Panc1 (cell line): ENCODE results near the gene DDC. TPM values are rescaled to one million over a fixed set of nuclear protein-coding genes. Genes with fewer than 3 reads are reported as not detected.
"Not testable (repeated sequence)": the region's sequence is repeated elsewhere in the genome, so short reads cannot be mapped to it uniquely, and the experiment has no call there.

Source experiments
- ATAC-seq: fragments of 200-7000 bp; cut with Tn5 transposase; 2 replicates; pipeline ENCODE4 v1.9.1; 2020; ENCODE audit warnings: mild to moderate bottlenecking, moderate library complexity
- BruUV-seq: library from RNA; stranded (reverse); fragments of 400-500 nt; replicated peaks from 2 replicates; lab custom pipeline; 2021; lab: Mats Ljungman, UMichigan
- CTCF ChIA-PET: fragments of 300-600 bp; sonication (Branson Sonifier 250); formaldehyde crosslinking; loops from one replicate; lab custom pipeline; 2022; ENCODE audit warnings: antibody characterized with exemption; lab: Charles Lee
- POLR2A ChIA-PET: fragments of 300-600 bp; sonication (Branson Sonifier 250); formaldehyde crosslinking; loops from one replicate; lab custom pipeline; 2022; ENCODE audit warnings: antibody characterized with exemption; lab: Charles Lee
- DNase-seq: peaks from one replicate; pipeline ENCODE4 v3.0.0-alpha.2; 2010; ENCODE audit warnings: low read depth, low spot score
- H3K27ac ChIP-seq: 2 replicates; pipeline ENCODE4 v1.5.1; 2011; ENCODE audit warnings: mild to moderate bottlenecking, low read length, inconsistent platforms
- H3K27me3 ChIP-seq: fragments of 200-500 bp; sonication (Bioruptor generic); 2 replicates; pipeline ENCODE4 v1.6.0; 2014; ENCODE audit warnings: low read length, inconsistent platforms; ENCODE audit not compliant: control insufficient read depth, insufficient read depth
- H3K36me3 ChIP-seq: fragments of 200-500 bp; sonication (Bioruptor generic); 2 replicates; pipeline ENCODE4 v1.5.1; 2014; ENCODE audit warnings: inconsistent platforms, mild to moderate bottlenecking, low read length, moderate library complexity; ENCODE audit not compliant: control insufficient read depth, insufficient read depth
- H3K4me1 ChIP-seq: 2 replicates; pipeline ENCODE4 v1.5.1; 2011; ENCODE audit warnings: inconsistent platforms, mild to moderate bottlenecking, low read length, moderate library complexity; ENCODE audit not compliant: control insufficient read depth, insufficient read depth
- H3K4me3 ChIP-seq, 2 experiments: 2 replicates each; pipeline ENCODE4 v1.5.1; 2011 to 2012; ENCODE audit warnings: low read depth in 2 of 2, low read length in 2 of 2, mild to moderate bottlenecking in 2 of 2, inconsistent platforms in 1 of 2, moderate library complexity in 1 of 2
- H3K9me3 ChIP-seq: fragments of 200-500 bp; sonication (Bioruptor generic); 2 replicates; pipeline ENCODE4 v1.5.1; 2014; ENCODE audit warnings: low read depth, mild to moderate bottlenecking, inconsistent platforms, low read length, moderate library complexity; ENCODE audit not compliant: control insufficient read depth, insufficient read depth
- CTCF ChIP-seq: fragments of 450-650 bp; IDR thresholded peaks from 2 replicates; pipeline ENCODE4 v1.5.1; 2017; ENCODE audit warnings: mild to moderate bottlenecking
- POLR2AphosphoS5 ChIP-seq: IDR thresholded peaks from 2 replicates; pipeline ENCODE4 v1.6.1; 2012; ENCODE audit warnings: mild to moderate bottlenecking, low read depth, low read length, moderate library complexity
- REST ChIP-seq, 2 experiments: IDR thresholded peaks; 2 replicates each; pipeline ENCODE4 v1.6.1; 2011 to 2012; ENCODE audit warnings: low read depth in 2 of 2, control low read depth in 1 of 2, low read length in 1 of 2, mild to moderate bottlenecking in 1 of 2, moderate library complexity in 1 of 2; ENCODE audit not compliant: insufficient read depth in 1 of 2
- SIN3A ChIP-seq: IDR thresholded peaks from 2 replicates; pipeline ENCODE4 v1.6.1; 2012; ENCODE audit warnings: low read depth, mild to moderate bottlenecking, low read length, moderate library complexity, borderline replicate concordance; ENCODE audit not compliant: insufficient read depth
- TCF7L2 ChIP-seq: IDR thresholded peaks from 2 replicates; pipeline ENCODE4 v1.6.1; 2011; ENCODE audit warnings: mild to moderate bottlenecking, low read depth, low read length, inconsistent platforms
- in situ Hi-C: cut with HindIII; loops from 2 replicates; pipeline ENCODE4 v1.10.0; 2016; ENCODE audit warnings: low sequenced_read_pairs, low pct_unique_long_range_greater_than_20kb
- intact Hi-C: fragments of 100-400 bp; cut with micrococcal nuclease; formaldehyde crosslinking; loops from one replicate; pipeline ENCODE4 v1.10.0; 2022; ENCODE audit not compliant: unreplicated experiment
- total RNA-seq: library from RNA; stranded (reverse); gene quantifications from one replicate; pipeline ENCODE4 v1.2.1, GENCODE V29; 2021; ENCODE audit not compliant: unreplicated experiment

DDC gene
- total RNA-seq, 1 experiment from 2014 or later: not detected

DNA sequence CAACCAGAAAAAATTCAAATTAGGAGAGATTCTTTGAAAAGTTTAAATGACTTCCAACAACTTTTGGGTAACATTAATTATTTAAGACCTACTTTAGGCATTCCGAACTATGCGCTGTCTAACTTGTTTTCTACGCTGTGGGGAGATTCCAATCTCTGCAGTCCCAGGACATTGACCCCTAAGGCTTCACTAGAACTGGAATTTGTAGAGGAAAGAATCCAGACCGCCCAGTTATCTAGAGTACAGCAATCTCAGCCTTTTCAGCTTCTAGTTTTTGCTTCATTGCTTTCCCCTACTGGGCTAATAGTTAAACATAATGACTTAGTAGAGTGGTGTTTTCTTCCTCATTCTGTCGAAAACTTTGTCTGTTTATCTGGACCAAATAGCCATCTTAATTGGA, 14.9 kb upstream of the DDC start:
- no peak for TF ChIP-seq SIN3A
- no peak for TF ChIP-seq CTCF
- no peak for TF ChIP-seq POLR2AphosphoS5
- no peak for TF ChIP-seq REST (IDR thresholded peaks at IDR 0.05; ENCODE audit: insufficient read depth in 1 of 2, low read depth in 2 of 2, low read length in 1 of 2)
- no peak for TF ChIP-seq TCF7L2
- Histone ChIP-seq H3K36me3 (no peaks in the 10 kb centered on the region), H3K27me3 (peaks cover 4% of the 10 kb centered on the region; the same call in 1 of the 2 replicates), H3K27ac (no peak overlapping the region), H3K4me3 (no peak overlapping the region), H3K9me3 (no peaks in the 10 kb centered on the region), H3K4me1 (no peaks in the 10 kb centered on the region)
- ATAC-seq (no peak), DNase-seq (no peak)
- no TSS peak for BruUV-seq
- ChIA-PET CTCF (no interaction called here), POLR2A (no interaction called here)
- intact Hi-C loops (no loop called here), in situ Hi-C loops (no loop called here)

- H3K4me3 ChIP-seq, BruUV-seq, H3K4me1 ChIP-seq, H3K27me3 ChIP-seq, POLR2A ChIA-PET, H3K9me3 ChIP-seq, intact Hi-C loops, H3K36me3 ChIP-seq, H3K27ac ChIP-seq, in situ Hi-C loops, ATAC-seq, CTCF ChIA-PET, DNase-seq: not testable (repeated sequence)
Measured at GRCh38 chr7:50578105-50578504, 12.9 kb upstream of the DDC start.

- Histone ChIP-seq H3K27me3 (peaks cover 4% of the 10 kb centered on the region; the same call in 1 of the 2 replicates), H3K27ac (no peak overlapping the region), H3K4me3 (no peak overlapping the region), H3K4me1 (no peaks in the 10 kb centered on the region), H3K36me3 (no peaks in the 10 kb centered on the region), H3K9me3 (no peaks in the 10 kb centered on the region)
- ATAC-seq: no peak
- ChIA-PET CTCF (no interaction called here), POLR2A (no interaction called here)
- intact Hi-C loops (no loop called here), in situ Hi-C loops (no loop called here)
- no peak for TF ChIP-seq SIN3A
- no peak for TF ChIP-seq REST (IDR thresholded peaks at IDR 0.05; ENCODE audit: insufficient read depth in 1 of 2, low read depth in 2 of 2, low read length in 1 of 2)
- no peak for TF ChIP-seq CTCF
- no peak for TF ChIP-seq TCF7L2
- no peak for TF ChIP-seq POLR2AphosphoS5
- DNase-seq: no peak
- BruUV-seq: no TSS peak
Measured at GRCh38 chr7:50577569-50577968, 12.4 kb upstream of the DDC start.

DNA sequence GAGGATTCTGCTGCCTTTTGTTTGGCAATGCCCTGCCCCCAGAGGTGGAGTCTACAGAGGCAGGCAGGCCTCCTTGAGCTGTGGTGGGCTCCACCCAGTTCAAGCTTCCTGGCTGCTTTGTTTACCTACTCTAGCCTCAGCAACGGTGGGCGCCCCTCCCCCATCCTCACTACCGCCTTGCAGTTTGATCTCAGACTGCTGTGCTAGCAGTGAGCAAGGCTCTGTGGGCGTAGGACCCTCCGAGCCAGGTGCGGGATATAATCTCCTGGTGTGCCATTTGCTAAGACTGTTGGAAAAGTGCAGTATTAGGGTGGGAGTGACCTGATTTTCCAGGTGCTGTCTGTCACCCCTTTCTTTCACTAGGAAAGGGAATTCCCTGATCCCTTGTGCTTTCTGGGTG, 11.2 kb upstream of the DDC start:
- H3K27me3 ChIP-seq, in situ Hi-C loops, H3K36me3 ChIP-seq, H3K4me1 ChIP-seq, H3K9me3 ChIP-seq, H3K4me3 ChIP-seq, DNase-seq, CTCF ChIA-PET, ATAC-seq, H3K27ac ChIP-seq, intact Hi-C loops, BruUV-seq: not testable (repeated sequence)
- POLR2A ChIA-PET: interaction anchor here (0.7 kb wide), 1 partner anchor 72 kb away, joined by 5 read pairs; no protein-coding TSS in a partner anchor
